CD1c-positive myeloid dendritic cell (primary cell): Measurements from ENCODE around the gene SOBP.

Experiments used
- DNase-seq: peaks from one replicate; pipeline ENCODE4 v3.0.0-alpha.2; 2016; ENCODE audit errors: extremely low spot score

The SOBP gene

DNA sequence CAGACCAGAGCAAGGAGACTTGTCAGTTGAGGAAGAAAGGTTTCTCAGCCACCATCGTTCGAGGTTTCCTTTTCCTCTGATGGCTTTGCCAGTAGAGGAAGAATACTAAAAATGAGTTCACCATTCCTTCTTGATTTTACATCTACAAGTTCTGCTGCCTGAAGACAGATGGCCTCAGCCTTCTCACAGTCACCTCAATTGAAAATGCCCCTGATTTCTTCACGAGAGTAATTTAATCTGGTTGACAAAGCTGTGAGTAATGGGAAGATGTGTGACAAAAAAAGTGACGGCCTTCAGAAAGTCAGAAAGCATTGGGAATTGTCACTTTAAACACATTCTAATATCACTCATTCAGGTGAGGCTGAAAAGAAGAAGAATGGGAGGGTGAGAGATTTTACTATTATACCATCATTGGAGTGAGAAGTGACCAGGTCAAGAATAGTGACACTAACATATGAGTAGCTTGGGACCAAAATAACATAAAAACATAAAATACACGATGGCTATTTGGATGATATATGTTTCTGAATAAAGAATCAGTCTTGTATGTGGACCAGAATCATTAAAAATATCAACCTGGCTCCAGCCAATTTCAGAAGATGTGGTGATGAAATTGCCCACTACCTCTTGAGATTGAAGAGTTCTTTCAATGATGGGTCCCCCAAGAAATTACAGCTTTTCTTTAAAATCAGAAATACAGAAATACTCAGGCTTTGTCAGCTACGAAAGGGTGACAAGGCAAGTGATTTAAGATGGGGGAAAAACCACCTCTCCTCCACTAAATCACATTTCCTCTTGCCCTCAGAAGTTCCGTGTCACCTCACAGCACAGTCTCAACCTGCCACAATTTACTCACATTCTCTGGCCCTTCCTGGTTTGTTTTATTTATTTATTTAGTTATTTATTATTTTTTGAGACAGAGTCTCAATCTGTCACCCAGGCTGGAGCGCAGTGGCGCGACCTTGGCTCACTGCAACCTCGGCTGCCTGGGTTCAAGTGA is 147.7 kb downstream of the SOBP start:
- no peak for DNase-seq

DNA sequence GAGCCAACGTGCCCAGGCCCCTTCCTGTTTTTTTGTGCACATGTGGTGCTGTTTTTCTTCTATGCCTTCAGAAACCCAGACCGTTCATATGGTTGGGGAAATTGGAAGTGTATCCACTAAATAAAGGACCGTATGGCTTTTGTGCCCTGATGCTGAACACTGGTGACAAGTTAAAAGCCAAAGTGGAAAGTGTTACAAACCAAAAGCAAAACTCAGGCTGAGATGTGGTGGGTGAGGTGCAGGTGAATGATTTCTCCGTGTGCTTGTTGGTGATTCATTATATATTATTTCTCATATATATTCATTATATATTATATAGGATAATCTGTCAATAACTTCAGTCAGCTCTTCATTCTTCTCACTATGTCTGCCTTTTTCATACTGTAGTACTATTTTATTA is 148.6 kb downstream of the SOBP start:
- no peak for DNase-seq

DNA sequence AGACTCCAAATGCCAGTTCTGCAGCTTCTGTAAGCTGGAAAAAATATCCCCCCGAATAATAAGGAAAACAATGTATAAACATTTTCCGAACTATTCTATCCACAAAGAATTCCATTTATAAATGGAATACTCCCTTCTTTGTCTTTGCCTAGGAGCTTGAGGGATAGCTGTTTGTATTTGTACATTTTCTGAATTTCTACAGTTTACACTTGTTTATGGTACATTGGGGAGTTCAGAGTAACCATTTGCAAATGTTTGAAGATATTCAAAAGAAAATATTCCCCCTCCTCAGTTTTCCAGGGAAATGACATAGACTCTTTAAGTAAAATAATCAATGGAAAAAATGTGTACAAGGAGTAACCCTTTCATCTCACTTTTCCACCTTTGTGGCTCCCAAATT is 149.6 kb downstream of the SOBP start:
- no peak for DNase-seq

DNA sequence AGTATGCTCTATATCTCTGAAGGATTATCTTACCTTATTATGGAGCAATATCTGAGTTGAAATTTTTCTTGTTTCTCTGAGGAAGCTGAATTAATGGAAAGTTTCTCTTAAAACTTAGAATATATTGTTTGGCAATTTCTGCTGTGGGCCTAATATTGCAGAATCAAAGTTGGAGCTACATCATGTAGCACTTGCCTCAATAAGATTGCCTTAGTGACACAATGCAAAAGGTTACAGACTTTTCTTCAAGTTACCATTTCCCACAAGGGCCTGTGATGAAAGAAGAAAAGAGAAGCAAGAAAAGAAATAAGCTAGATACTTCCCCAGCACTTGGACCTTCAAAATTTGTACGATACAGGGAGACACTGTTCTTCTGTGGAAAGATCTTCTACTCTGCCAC is 151.2 kb downstream of the SOBP start:
- DNase-seq = no peak

DNA sequence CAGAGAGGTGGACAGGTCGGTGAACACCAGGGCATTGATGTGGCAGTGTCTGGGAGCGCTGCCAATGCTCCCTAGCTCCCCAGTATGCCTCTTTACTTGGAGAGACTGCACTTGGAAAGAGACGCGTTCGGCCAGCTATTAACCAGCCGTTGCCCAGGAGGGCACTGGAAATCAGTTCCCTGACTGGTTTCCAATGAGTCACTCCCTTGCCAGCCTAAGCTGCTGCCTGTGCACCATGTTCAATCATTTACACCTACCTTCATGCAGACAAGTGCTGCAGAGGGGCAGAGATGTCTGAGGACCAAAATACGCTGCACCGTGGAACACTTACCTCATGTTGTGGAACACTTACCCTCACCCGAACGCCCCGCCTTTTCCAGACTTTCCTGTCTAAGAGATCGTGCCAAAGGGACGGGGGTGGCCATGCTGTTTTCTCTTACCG is 151.6 kb downstream of the SOBP start:
- no peak for DNase-seq

DNA sequence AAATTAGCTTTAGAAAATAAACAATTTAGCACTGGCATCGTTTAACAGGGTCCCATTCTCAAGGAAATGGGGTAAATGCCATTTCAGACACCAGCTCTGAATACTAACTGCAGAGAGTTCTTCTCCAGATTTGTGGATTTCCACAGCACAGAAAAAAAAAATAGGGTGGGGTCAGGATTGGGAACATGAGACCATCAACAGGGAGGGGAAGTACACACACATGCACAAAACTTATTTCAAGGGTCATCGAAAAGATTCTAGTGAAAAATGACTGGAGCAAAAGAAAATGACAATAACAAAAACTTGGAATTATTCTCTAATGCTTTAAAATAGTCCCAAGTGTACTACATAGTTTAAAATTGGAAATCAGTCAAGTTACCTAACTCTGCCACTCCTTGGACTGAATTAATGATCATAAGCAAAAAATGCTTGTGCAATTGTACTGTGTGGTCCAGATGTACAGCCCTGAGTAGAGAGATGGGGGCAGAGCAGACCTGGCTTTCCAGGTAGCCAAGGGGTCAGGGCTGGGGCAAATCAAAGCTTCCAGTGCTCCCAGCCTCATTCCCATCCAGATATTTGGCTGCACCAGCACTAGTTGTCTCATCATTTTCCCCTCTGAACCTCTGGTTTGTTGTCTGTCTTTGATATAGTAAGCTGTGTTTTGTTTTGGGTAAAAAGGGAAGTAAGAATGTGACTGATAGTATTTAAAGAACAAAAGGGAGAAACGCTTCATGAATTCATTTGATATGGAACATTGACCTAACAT is 152.4 kb downstream of the SOBP start:
- peak; percentile 21 for DNase-seq

DNA sequence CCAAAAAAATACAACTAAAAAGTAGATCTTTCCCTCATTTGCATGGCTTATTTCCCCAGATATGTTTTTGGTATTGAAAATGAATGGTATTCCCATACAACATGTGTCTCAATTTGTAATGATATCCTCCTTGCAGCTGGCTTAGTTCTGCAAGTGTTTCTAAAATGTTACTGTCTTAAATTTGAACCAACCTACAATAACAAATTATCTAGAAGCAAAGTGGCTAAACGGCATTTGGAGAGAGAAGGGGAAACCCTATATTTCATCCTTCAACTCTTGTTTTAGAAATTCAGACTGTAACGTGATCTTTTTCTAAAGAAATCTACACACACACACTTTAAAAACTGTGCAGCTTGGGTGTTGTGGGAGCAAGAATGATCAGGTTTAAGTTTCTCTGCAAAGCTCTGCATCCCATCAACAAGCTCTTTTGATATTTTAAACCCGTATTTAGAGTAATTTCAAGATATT is 153.0 kb downstream of the SOBP start:
- no peak for DNase-seq

DNA sequence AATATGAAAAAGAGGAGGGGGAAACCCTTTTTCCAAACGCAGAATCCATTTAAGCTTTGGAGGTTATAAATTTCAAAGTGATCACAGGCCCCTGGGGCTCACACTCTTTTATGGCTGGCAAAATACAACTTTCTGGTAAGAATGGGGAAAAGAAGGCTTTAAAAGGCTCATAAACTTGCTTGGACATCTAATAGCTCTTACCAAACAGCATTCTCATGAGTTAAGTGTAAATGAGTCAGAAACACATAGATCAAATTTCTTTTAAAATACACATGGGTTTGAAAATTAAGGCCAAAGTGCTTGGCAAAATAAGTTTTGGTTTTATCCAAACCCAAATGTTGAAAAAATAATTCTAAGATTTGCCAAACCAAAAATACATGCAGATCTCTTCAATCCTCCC is 154.6 kb downstream of the SOBP start:
- no peak for DNase-seq

DNA sequence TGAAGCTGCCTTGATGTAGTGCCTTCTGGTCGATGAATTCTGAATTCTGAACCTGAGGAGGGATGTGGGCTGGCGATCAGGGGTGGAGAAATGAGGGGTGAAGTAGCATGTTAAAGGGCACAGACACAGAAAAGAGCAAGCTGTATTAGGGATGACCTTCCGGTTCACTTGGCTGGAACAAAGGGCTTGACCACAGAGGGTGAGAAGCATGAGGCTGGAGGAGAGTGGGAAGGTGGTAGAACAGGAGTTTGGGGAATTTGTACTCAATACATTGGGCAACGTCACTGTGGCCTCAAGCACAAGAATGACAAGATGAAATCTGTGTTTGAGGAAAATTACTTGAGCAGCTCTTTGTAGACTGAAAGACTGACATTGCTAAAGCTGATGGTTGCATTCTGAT is 155.8 kb downstream of the SOBP start:
- DNase-seq = no peak

DNA sequence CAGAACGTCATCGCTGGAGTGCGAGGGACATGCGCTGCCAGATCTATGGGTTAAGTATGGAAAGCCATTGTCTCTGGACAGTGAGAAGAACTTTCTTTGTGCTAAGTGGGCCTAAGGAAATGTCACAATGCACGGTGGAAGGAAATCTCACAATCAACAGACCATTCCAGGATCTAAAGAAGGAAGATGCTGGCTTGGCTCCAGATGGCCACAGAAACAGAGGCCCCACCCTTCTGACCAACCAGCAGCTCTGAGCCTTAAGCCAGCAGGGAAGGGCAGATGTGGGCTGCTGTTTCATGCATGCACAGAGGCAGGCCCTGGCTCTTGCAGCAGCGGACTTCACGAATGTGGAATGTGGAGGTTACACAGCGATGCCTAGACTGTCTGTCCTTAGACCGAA is 156.3 kb downstream of the SOBP start:
- DNase-seq = no peak

DNA sequence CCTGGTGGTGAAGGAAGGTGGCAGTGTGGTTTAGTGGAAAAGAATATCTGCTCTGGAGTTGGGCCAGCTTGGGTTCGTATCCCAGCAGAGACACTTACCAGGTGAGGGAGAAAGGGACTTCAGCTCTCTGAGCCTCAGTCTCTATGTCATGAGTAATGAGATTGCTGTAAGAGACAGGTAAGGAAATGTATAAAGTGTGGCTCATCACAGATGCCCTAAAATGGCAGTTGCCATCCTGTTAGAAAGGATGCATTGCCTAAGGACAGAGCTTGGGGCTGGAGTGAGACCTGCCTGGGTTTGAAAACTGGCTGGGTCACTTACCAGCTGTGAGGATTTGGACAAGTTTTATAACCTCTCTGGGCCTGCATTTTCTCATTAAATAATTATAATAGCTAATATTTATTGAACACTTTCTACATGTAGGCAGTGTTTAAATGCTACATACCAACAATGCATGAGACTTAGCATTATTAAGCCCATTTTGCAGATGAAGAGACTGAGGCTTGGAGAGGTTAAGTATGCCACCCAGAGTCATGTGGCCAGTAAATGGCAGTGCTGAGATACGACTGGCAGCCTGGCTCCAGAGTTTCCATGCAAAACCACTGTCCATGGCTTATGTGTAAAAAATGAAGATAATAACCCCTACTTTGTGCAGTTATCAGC is 157.0 kb downstream of the SOBP start:
- DNase-seq = no peak

DNA sequence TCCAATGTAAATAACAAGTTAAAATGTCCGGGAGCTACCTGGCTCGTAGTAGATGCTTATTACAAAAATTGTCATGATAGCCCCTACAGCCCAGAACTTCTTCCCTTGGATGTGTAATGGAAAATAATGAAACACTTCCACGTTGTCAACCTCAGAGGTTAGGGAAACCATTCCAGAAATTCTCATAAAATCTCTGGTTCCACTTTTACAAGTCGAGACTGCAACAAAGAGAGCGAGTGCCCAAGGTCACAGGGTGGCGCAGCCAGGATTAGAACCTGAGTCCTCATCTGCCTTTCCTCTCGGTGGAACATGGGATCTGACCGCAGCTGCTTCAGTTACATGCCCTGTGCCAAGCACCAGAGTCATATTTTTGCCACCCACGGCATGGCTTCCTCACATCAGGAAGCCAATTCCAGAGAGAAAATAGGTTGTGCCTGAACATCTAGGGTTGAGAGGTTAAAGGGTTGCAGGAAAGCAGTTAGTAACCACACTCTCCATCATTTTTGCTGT is 157.6 kb downstream of the SOBP start:
- no peak for DNase-seq

DNA sequence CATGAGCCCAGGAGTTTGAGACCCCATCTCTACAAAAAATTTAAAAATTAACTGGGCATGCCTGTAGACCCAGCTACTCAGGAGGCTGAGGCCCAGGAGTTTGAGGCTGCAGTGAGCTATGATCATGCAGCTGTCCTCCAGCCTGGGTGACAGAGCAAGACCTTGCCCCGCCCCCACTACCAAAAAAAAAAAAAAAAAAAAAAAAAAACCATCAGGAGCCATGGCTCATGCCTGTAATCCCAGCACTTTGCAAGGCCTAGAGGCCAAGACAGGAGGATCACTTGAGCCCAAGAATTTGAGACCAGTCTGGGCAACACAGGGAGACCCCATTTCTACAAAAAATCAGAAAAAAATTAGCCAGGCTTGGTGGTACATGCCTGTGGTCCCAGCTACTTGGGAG is 159.1 kb downstream of the SOBP start:
- DNase-seq = no peak

DNA sequence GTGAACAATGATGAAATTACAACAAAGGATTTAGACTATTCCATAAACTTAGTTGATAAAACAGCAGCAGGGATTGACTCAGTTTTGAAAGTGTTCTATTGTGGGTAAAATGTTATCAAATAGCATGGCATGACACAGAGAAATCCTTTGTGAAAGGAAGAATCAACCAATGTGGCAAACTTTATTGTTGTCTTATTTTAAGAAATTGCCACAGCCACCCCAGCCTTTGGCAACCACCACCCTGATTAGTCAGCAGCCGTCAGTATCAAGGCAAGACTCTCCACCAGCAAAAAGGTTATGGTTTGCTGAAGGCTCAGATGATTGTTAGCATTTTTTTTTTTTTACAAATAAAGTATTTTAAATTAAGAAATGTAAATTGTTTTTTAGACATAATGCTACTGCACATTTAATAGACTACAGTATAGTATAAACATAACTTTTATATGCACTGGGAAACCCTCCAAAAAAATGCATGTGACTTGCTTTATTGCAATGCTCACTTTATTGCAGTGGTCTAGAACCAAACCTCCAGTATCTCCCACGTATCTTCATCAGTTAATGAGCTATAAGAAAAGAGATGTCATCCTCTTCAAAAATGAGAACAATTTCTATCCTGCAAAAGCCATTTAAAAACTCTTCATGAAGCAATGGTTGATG is 162.7 kb downstream of the SOBP start:
- DNase-seq = no peak

DNA sequence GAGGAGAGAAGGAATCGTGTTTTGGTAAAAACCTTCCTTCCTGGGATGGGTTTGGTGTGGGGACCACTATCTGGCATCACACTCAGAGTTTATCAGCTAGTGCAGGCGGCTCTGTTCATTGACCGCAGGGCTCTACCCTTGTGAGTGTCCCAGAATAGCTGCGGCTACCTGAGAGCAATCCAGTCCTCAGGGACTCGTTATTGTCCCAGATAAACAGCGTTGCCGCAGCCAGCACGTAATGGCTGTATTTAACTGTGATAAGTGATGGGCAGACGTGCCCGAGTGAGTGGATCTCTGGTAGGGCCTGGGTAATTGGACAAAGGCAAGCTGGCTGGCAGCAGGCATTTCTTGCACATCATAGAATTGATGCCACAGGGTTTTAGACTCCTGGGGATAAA is 163.3 kb downstream of the SOBP start:
- no peak for DNase-seq

DNA sequence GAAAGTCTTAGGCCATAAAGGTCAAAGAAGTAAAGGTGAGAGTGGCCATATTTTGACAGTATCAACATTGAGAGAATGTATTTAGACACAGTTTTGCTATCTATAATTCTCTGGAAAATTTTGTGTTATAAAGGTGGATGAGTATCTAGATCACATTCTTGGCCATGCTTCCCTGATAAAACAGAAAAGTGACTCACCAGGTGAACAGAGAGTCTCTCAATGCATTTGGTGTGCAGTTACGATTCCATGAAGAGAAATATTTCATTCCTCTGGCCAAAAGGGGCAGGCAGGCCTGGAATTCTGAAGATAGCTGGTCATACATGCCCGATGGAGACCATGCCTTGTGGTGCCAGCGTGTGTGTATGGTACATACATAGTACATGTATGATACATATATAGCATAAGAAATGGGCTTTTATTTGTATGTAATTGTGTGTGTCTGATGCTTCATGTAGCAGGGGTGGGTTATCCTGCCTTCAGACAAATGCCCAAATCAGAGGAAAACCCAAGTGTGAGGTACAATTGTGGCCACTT is 164.0 kb downstream of the SOBP start:
- DNase-seq = no peak

DNA sequence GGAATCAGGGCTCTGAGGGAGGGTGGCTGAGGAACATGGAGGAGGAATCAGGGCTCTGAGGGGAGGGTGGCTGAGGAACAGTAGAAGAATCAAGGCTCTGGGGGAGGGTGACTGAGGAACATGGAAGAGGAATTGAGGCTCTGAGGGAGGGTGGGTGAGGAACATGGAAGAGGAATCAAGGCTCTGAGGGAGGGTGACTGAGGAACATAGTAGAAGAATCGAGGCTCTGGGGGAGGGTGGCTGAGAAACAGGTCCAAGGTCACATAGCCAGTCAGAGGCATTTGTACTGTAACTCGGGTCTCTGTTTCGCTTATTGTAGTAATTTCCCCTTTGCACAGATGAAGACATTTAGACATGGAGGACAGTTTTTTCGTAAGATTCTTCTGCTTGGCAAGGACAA is 164.8 kb downstream of the SOBP start:
- peak; percentile 87 for DNase-seq

DNA sequence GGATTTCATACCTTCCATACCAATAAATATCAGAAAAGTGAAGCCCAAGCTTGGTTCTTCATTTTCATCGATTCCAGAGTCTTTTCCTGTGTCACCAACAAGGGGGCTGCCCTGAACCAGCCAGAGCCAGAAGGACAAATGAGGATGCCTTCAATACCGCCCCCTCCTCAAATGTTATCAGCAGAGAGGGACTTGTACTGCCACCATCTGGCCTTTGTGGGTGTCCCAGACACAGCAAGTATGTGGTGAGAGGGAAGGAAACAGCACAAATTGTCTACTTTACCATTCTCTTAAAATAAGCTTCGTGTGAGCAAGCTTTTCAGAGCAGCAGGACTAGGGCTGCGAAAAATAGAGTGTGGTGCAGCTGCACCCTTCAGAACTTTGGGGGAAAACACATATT is 165.3 kb downstream of the SOBP start:
- DNase-seq = peak; percentile 45

DNA sequence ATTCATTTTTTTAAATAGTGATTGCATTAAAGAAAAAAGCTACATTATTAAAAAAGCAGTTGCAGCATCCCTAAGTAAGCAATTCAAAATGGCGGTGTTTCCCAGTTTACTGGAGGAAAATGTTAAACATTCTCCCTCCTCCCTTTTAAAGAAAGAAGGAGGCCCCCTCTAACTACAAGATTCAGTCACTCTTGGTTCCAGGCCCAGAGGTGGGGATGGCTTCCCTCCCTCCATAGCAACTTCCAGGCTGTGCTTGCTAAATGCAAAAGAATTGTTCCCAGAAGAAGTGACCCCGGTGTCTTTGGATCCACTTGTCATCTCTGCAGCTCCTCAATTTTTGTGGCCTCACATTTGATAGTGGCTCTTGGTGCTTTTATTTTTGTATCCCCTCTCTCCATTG is 165.9 kb downstream of the SOBP start:
- no peak for DNase-seq

DNA sequence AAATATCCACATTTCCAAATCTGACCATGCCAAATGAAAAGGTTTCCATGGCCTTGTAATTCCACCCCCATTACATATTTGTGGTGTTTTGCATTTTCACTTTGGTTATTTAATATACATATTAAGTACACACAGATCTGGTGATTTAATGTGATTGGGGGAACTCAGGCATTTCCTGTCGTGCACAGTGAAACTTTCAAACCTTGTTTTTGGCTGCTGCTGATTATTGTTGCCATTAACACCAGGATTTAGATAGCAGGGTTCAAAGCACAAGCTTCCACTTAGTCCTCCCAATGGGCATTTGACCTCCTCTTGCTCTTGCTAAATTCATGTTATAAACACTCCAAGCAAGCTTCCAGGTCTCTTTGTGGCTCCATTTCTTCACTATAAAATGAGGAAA is 166.5 kb downstream of the SOBP start:
- DNase-seq = no peak

DNA sequence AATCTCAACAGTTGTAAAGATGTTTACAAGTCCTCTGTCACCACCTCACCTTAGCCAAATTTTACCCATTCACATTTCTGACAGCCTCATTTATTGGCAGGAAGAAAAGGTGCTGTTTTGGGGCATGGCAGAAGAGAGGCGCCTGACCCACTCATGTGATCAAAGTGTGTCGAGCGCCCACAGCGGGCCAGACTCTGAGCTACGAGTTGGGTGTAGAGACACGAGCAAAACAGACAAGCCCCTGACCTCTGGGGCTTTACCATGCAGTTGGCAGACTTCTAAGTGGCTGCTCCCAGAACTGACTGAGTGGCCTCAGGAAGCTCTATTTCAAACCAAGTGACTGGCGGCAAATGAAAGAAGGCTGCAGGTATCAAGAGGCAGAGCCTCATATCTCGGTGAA is 167.0 kb downstream of the SOBP start:
- DNase-seq = no peak
